HL-60 (cell line): Measurements from ENCODE around the gene TNFSF12.
A peak's percentile ranks its signal among the peaks of the same experiment; 100 is the strongest.

ENCODE experiments used
- GABPA ChIP-seq: IDR thresholded peaks from 2 replicates; pipeline ENCODE4 v1.6.1; 2012; ENCODE audit warnings: low read depth
- POLR2AphosphoS5 ChIP-seq: IDR thresholded peaks from 2 replicates; pipeline ENCODE4 v1.6.1; 2012; ENCODE audit warnings: low read depth
- REST ChIP-seq: IDR thresholded peaks from 2 replicates; pipeline ENCODE4 v1.6.1; 2012; ENCODE audit warnings: low read depth; ENCODE audit not compliant: insufficient replicate concordance
- SPI1 ChIP-seq: IDR thresholded peaks from 2 replicates; pipeline ENCODE4 v1.6.1; 2012; ENCODE audit warnings: low read depth, mild to moderate bottlenecking, borderline replicate concordance
- TF ChIP-seq, protein P1 (sequence below): IDR thresholded peaks from one replicate; pipeline ENCODE4 v1.5.1; 2011; ENCODE audit warnings: low read length, control low read depth, inconsistent platforms; ENCODE audit not compliant: insufficient read depth

- TF ChIP-seq, protein P1, sequence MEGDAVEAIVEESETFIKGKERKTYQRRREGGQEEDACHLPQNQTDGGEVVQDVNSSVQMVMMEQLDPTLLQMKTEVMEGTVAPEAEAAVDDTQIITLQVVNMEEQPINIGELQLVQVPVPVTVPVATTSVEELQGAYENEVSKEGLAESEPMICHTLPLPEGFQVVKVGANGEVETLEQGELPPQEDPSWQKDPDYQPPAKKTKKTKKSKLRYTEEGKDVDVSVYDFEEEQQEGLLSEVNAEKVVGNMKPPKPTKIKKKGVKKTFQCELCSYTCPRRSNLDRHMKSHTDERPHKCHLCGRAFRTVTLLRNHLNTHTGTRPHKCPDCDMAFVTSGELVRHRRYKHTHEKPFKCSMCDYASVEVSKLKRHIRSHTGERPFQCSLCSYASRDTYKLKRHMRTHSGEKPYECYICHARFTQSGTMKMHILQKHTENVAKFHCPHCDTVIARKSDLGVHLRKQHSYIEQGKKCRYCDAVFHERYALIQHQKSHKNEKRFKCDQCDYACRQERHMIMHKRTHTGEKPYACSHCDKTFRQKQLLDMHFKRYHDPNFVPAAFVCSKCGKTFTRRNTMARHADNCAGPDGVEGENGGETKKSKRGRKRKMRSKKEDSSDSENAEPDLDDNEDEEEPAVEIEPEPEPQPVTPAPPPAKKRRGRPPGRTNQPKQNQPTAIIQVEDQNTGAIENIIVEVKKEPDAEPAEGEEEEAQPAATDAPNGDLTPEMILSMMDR = no peak
- TF ChIP-seq SPI1 = no peak
- TF ChIP-seq GABPA = peak; percentile 78
- peak; percentile 93 for TF ChIP-seq POLR2AphosphoS5
- TF ChIP-seq REST = peak; percentile 38
Observed at GRCh38 chr17:7572588-7573323, 23.9 kb downstream of the TNFSF12 start.
